ELR (cell line): ENCODE measurements around the gene MGLL.
"Not testable (repeated sequence)": the region's sequence is repeated elsewhere in the genome, so short reads cannot be mapped to it uniquely, and the experiment has no call there.

Source experiments
- DNase-seq: peaks from one replicate; pipeline ENCODE4 v3.0.0-alpha.2; 2015; ENCODE audit warnings: low read depth

MGLL gene

DNA sequence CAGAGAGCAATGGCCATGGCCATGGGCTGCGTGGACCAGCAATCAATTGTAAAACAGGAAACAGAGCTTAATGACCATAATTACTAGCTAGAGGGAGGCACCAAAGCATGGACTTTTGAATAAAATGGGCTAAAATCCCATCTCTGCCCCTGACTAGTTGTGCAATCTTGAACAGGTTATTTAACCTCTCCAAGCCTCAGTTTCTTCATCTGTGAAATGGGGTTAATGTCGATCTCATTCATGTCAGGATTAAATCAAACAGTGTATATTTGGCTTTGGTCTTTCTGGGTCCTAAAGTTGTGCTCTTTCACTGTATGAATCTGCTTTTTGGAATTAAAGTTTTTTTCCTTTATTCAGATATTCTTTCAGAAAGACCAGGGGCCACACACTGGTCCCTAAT lies 113.5 kb downstream of the MGLL start:
- DNase-seq: no peak

DNA sequence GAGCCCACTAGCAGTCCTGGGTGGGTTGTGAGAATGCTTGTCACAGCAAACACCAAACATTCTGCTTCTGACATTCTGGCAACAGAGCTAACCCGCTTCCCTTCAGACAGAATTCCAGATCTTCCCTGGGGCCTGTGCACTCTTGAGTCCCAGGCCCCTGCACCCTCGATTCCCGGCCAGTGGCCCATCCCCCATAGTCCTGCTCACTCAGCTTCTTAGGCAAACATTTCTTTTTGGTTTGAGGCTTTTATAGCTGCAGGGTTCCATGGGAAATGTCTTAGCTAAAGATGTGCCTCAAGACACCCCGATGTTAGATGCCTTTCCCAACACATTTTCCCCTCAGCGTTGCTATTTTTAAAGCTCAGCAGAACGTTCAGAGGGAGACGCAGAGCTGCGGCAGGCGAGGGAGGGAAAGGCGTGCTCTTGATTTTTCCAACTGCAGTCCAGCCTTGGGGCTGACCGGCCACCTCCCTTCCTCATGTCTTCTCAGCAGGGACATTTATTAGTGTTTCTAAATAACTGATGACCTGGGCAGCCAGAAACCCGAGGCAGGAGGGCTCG lies 114.4 kb downstream of the MGLL start:
- DNase-seq: no peak

DNA sequence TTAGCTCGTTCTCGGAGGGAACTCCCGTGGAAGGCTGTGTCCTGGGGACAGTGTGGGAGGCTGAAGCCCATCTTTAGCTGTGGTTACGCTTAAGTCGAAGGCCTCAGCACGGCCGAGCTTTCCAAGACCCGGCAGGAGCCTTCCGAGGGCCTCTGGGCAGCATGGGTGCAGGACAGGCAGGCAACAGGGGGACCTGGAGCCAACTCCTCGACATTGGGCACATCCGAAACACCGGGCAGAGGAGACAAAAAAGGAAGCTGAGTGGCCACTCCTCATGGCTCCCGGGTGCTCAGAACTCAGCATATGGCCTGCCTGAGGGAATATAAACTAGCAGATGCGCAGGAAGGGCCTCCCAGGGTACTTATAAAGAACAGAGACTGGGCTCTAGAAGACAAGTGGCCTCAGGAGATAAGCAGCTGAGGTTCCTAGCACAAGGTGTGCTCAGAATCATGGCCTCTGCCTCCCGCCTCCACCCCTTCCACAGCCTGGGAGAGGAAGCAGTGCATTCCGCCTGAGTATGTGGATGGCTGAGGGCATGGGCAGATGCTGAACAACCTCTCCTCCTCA lies 115.4 kb downstream of the MGLL start:
- no peak for DNase-seq

DNA sequence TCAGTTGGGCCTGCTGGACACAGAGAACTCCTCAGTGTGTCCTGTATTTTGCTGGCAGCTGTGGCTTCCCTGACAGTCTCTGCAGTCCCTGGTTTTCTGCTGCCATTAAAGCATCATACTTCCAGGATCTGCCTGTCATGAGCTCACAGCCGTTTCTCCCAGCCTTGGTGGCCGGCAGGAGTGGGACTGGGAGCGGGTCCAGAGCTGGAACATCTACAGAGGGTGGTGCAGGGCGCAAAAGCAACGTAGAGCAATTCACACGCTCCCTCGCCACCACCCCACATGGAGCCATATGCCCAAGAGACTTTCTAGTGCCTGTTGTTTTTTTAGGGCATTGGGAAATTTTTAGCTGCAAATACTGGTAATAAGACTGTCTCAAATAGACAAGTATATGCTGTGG lies 116.0 kb downstream of the MGLL start:
- no peak for DNase-seq

DNA sequence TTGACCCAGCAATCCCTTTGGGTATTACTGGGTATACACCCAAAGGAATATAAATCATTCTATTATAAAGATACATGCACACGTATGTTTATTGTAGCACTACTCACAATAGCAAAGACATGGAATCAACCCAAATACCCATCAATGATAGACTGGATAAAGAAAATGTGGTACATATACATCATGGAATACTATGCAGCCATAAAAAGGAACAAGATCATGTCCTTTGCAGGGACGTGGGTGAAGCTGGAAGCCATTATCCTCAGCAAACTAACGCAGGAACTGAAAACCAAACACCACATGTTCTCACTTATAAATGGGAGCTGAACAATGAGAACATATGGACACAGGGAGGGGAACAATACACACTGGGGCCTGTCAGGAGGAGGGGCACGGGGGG lies 117.5 kb downstream of the MGLL start:
- not testable (repeated sequence) for DNase-seq

DNA sequence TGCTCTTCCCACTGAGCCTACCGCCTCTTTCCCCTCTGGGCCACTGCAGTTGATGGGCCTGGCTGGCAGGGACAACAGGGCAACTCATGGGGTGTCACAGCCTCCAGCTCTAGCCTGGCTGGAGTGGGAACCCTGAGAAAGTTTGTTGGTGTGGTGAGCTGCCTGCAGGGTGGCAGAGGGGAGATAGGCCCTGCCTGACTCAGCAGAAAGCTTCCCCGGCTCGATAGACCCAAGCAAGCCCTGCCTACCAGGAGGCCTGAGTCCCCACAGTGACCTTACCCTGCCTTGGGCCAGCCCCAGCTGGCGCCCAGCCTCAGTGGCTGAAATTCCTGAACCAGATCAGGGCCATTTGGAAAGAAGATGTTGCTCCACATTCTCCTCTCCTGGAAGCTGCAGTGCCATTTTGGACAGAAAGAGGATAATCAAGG lies 120.2 kb downstream of the MGLL start:
- no peak for DNase-seq

DNA sequence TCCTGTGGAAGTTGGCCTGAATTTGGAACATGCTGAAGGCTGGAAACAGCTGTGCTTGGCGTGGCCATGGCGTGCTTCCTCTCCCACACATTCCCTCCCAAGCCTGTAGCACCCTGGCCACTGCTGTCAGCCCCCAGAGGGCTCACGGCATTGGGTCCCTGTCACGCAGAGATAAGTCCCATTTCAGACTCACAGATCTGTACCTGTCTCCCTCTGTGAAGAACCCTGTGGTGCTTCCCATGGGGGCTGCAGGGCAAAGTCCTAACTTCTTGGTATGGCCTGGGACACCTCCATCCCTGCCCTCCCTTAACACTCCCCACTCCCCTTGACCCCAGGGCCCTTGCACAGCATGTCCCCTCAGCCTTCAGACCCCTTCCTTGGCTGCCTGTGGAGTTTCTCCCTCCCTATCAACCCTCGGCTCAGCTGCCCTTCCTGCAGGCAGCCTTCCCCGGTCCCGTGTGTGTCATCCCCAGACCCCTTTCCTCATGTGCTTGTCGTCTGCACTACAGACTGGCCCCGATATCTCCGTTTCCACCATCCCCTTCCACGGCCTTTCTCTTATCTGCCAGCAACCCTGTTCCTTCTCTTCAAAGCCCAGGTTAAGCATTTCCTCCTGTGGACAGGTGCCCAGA lies 120.9 kb downstream of the MGLL start:
- no peak for DNase-seq

DNA sequence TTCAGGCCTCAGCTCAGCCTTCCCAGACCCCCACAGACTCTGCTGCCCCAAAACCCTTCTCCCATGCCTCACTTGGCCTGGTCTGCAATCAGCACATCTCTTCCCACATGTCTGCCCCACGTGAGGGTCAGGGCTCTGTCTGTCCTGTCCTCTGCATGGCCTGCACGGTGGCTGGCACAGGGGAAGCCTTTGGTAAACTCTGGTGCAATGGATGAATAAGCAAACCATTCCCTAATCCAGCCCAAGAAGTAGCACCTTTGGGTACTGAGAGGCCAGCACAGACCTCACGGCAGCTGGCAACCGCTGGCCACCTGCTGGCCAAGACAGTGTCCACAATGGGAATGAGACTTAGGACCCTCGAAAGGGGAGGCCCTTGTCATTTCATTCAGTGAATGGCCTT lies 121.9 kb downstream of the MGLL start:
- no peak for DNase-seq

DNA sequence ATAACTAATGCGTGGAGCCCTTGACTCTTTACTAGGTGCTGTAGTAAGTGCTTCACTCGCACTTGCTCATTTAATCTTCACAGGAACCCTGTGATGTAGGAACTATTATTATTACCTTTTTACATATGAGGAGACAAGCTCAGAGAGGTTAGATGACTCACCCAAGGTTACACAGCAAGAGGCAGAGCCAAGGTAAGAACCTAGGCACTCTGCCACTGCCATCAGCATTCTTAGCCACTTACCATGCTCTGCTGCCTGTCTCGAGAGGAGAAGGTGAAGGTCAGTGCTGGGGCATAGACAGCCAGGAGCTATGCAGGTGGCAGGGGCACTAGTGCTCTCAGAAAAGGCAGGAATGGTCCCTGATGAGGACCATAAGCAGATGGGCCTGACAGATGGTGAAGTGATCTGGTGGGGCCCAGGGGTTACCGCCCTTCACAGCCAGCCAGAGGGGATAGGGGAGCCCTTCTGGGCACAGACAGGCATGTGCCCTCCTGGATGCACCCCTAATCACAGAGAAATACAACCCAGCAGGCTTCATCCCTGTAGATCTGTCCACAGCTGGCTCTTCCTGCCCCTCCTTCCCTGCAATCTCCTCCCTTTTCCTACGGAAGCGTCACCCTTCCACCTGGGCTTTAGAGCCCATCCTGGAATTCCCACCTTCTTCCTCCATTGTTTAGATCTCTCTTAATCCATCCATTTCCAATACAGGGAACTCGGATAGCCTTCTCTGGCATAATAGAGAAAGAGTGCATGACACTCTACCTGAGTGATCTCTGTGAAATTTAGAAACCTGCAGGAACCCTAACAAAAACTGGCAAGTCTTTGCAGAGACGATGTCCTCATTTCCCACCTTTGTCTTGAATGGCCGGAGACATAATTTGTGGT lies 122.7 kb downstream of the MGLL start:
- peak; percentile 42 for DNase-seq

DNA sequence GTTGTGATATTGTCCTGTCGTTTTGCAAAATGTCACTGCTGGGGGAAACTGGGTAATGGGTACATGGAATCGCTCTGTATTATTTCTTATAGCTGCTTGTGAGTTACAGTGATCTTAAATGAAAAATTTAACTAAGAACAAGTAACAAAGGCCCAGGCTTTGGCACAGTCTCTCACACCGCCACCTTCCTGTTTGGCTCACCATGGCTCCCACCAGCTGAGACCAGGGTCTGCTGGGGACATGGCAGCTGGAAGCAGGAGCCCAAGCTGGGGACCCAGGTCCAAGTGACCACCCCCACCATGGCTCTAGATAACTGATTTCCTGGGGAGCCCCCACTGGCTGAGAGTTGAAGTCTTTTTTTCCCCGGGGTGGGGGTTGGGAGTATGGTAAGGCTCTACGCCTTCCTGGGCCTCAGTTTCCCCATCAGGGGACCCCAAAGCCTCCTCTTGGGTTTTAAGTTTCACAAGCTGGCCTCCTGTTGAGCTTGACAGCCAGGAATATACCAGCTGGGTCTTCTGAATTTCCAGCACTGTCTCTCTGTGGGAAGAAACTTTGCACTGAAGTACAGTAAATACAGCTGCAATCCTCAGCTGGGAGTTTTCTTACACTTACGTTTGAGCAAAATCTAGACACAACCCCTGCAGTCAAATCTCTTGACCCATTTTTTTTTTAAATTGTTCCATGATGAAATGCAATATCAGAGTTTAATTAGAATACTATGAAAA lies 123.5 kb downstream of the MGLL start:
- DNase-seq: no peak

DNA sequence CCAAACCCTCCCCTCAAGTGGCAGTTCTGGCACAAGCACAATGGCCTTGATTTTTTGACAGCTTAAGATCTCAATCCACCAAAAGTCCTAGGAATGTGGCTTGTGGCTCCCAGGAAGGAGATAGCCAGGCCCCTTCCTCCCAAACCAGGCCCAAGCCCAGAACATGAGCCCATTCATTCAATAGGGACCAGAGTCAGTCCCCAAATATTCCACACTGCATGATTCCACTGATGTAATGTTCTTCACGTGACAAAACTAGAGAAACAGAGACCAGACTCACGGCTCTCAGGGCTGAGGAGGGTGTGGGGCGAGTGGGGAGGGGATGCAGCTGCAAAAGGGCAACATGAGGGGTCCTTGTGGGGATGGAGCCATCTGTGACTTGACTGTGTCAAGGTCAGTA lies 124.0 kb downstream of the MGLL start:
- no peak for DNase-seq

DNA sequence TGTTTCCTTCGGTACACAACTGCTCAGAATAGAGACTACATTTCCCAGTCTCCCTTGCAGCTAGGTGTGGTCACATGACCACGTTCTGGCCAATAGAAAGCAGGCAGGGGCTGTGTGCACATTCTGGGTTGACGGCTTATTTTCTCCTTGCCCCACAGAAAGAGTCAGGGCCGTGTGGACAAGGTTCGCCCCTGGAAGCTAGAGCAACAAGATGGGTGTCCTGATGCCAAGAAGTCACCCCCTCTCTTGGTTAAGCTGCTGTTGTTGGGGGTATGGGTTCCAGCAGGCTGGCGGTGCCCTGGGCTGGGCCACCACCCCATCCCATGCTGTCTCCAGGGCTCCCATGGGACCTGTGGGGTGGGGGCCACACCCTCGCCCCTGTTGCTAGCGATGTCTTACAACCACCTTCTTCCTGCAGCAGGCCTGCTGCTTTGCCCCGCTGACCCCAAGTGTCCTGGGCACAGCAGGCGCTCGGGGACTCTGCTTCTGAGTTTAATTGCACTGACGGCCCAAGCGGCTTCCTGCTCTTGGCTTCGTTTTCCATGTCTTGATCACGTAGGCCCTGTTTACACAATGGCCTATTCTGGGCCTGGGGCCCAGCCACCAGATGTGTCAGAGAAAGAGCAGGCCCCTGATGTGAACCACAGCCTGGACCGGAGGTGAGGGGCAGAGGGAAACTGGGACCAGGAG lies 124.6 kb downstream of the MGLL start:
- peak; percentile 84 for DNase-seq

DNA sequence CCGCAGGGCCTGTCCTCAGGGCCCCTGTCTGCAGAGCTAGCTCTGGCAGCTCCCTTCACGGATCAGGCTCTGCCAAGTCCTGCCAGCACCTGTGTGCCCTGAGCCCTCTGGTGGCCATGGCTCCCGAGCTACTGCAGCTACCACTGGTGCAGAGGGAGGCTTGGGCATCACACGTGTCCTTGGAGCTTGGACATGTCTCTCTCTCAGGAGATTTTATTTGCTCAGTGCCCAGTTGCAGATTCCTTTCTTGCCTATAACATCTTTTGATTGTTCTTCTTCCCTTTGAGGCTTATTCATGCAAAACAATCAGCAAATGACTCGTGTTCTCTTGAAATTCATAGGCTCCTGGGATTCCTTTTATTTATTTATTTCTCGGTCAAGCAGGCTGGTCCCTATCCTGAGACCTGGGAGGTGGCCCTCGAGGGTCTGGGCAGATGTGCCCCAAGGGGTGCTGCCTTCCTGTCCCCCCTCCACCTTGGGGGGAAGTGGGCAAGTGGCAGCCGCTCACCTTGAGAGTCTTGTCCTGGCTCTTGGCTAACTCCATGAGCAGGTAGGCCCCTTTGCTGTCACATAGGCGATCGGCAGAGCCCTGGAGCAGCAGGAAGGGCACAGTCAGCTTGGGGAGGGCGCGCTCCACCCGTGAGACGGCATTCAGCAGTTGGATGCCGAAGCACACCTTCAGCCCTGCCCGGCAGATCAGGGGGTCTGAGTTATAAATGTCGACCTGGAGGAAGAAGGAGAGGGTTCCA lies 127.7 kb downstream of the MGLL start:
- peak; percentile 52 for DNase-seq

DNA sequence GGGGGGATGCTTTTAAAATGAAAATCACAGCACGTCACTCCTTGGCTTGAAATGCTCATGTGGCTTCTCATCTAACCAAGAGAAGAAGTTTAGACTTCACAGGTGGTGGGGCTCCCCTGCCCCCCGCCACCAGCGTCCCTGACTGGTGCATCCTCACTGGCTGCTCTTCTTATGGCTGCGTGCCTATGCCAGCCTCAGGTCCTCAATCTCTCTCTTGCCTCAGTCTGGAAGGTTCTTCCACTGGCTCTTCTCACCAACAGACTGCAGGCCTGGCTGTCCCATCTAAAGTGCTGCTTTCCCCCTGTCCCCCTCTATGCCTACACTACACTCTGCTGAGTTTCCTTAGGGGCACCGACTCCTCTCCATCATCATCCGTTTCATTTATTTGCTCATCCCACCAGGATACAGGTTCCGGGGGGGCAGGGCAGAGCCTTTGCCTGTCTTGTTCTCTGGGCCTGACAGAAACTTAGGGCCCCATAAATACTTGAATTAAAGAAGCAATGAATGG lies 128.9 kb downstream of the MGLL start:
- no peak for DNase-seq

DNA sequence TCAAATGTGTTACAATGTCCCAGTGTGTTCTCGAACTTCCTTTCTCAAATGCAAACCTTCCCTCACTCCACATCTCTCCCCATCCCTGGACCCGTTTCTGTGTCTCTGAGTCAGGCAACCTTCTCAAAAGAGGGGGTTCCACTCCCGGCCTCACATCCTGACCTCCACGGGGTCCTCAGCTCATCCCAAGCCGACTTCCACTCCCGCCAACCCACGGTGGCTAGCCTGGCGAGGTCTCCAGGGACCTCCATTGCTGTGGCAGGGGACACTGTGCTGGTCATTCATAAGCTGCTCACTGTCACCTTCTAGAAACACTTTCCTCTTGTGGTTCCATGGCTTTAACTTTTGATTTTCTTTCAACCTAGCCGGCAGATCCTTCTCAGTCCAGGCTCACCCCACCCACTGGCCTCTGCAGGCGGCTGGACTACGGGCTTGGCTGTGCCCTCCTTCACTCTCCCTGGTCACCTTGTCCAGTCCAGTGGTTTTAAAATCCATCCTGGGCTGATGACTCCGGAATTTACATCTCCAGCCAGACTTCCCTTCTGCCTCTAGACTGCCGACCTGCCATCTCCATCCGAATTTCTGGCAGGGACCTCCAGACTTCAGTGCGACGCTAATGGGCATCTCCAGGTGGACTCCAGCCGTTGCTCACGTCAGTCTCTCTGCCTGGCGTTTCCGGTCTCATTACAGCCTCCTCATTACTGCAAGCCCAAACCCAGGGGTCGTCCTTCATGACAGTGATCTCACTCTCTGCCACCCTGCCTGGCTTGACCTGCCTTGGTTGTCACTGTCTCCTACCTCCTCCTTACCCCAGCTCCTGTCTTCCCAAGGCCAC lies 129.6 kb downstream of the MGLL start:
- DNase-seq: no peak

DNA sequence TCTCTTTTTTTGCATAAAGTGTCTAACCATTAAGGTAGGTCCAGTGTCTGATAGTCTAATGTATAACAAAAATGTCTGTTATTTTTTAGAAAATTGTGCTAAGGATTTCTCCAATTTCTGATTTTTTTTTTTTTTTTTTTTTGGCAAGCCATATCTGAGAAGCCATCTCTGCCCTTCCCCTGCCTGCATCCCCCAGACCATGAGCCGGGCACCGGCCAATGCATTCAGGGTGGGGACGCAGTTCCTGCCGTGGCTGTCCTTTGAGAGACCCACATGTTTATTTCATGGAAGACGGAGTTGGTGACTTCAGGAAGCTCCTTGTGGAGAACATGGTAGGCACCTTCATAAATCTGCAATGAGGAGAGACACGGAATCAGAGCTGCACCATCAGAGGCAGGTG lies 130.3 kb downstream of the MGLL start:
- no peak for DNase-seq

DNA sequence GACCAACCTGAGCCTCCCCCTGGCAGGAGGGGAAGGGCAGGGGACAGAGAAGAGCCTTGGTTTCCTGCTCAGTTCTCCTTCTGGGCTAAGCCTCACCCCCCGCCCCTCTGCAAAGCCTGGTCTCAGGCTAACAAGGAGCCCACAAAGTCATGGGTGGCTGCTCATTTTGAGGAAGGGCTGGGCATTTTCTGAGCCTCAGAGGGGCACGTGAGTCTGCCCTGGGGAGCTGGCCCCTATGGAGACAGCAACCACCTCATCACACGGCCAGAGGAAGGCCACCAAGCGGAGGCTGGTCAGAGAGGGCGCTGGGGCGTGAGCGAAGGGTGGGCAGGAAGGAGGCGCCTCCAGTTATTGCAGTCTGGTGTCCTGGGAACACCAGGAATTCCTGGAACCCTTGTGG lies 130.8 kb downstream of the MGLL start:
- no peak for DNase-seq

DNA sequence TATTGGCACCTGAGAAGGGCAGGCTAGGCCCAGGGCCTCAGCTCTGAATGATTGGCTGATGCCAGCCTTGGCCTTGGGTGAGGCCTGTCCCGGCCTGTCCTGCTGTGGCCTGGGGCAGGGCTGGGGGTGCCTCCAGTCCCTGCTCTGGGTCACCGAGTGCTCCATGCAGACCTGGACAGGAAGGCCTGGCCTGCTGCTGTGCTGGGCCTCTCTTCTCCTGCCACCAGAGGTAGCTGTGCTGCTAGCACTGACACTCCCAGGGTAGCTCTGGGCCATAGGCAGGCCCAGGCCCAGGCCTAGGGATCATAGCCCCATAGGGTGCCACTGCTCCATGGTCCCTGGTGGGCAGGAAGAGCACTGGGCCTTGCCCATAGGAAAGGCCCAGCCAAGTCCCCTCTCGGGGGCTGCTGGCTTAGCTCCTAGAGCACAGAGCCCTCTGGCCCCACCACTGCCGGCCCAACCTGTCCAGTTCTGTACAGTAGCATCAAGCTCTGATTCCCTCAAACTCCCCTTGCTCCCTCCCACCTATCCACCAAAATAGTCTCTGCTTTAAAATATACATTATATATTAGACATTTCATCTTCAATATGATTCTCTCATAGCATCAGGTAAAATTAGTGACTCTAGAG lies 131.4 kb downstream of the MGLL start:
- DNase-seq: peak; percentile 78

DNA sequence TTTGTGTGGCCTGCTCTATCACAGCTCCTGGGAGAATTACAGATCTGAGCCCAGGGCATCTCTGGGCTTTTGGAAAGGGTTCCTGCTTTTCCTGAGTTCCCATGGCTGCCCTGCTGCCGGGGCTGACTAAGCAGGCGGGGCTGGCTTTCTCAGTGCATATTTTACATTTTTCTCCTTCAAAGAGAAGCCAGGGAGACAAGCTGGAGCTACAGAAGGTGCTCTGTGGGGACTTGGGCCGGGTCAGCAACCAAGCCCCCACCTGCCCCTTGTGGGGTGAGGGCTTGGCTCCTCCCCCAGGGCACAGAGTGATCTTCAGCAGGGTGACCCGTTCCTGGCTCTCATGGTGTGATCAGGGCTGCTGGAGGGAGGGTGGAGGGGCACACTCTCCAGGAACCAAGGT lies 132.2 kb downstream of the MGLL start:
- peak; percentile 74 for DNase-seq
